SK-N-SH treated with all-trans-retinoic acid at 6 μM for 48 hours (cell line): ENCODE measurements around the gene ARID4B.

Experiments
- ATAC-seq: fragments of 200-7000 bp; cut with Tn5 transposase; 3 replicates; pipeline ENCODE4 v1.9.1; 2020; ENCODE audit warnings: mild to moderate bottlenecking, moderate library complexity
- ARNTL ChIP-seq: fragments of 450-650 bp; formaldehyde crosslinking; IDR thresholded peaks from 2 replicates; pipeline ENCODE4 v1.5.0; 2020; ENCODE audit warnings: low read depth, mild to moderate bottlenecking, moderate library complexity, borderline replicate concordance
- BACH2 ChIP-seq: fragments of 250-450 bp; sonication (Bioruptor Pico); IDR thresholded peaks from 2 replicates; pipeline ENCODE4 v1.9.0; 2021; ENCODE audit warnings: mild to moderate bottlenecking, borderline replicate concordance
- CREB5 ChIP-seq: fragments of 250-450 bp; sonication (Bioruptor Pico); IDR thresholded peaks from 2 replicates; pipeline ENCODE4 v1.5.1; 2020; ENCODE audit warnings: low read depth, mild to moderate bottlenecking, moderate library complexity
- CSDC2 ChIP-seq: fragments of 250-450 bp; sonication (Bioruptor Pico); IDR thresholded peaks from 2 replicates; pipeline ENCODE4 v1.5.0; 2020; ENCODE audit warnings: mild to moderate bottlenecking, moderate library complexity
- ESRRG ChIP-seq: fragments of 250-450 bp; sonication (Bioruptor Pico); IDR thresholded peaks from 2 replicates; pipeline ENCODE4 v1.6.1; 2021; ENCODE audit warnings: mild to moderate bottlenecking
- GLIS3 ChIP-seq: fragments of 250-450 bp; sonication (Bioruptor Pico); IDR thresholded peaks from 2 replicates; pipeline ENCODE4 v1.5.0; 2020; ENCODE audit warnings: mild to moderate bottlenecking, moderate library complexity
- OSR1 ChIP-seq: fragments of 250-450 bp; sonication (Bioruptor Pico); IDR thresholded peaks from 2 replicates; pipeline ENCODE4 v1.8.0; 2022; ENCODE audit warnings: moderate library complexity, mild to moderate bottlenecking, inconsistent platforms
- POU6F1 ChIP-seq: fragments of 250-450 bp; sonication (Bioruptor Pico); IDR thresholded peaks from 2 replicates; pipeline ENCODE4 v1.8.0; 2021; ENCODE audit warnings: low read depth, mild to moderate bottlenecking, moderate library complexity, borderline replicate concordance
- PPARA ChIP-seq: fragments of 250-450 bp; sonication (Bioruptor Pico); IDR thresholded peaks from 2 replicates; pipeline ENCODE4 v1.5.0; 2020; ENCODE audit warnings: mild to moderate bottlenecking, borderline replicate concordance
- RARB ChIP-seq: fragments of 250-450 bp; sonication (Bioruptor Pico); IDR thresholded peaks from 2 replicates; pipeline ENCODE4 v1.8.0; 2021; ENCODE audit warnings: mild to moderate bottlenecking, moderate library complexity
- SNAI2 ChIP-seq: fragments of 250-450 bp; sonication (Bioruptor Pico); IDR thresholded peaks from 2 replicates; pipeline ENCODE4 v1.5.0; 2020; ENCODE audit warnings: mild to moderate bottlenecking, moderate library complexity
- TCF4 ChIP-seq: fragments of 250-450 bp; sonication (Bioruptor Pico); IDR thresholded peaks from 2 replicates; pipeline ENCODE4 v1.8.0; 2021; ENCODE audit warnings: mild to moderate bottlenecking, moderate library complexity, borderline replicate concordance
- TOX ChIP-seq: fragments of 250-450 bp; sonication (Bioruptor Pico); IDR thresholded peaks from 2 replicates; pipeline ENCODE4 v1.8.0; 2021; ENCODE audit warnings: mild to moderate bottlenecking, moderate library complexity, borderline replicate concordance
- ZC3H10 ChIP-seq: fragments of 250-450 bp; sonication (Bioruptor Pico); IDR thresholded peaks from 2 replicates; pipeline ENCODE4 v1.5.1; 2021; ENCODE audit warnings: mild to moderate bottlenecking, moderate library complexity
- ZFP3 ChIP-seq: fragments of 250-450 bp; sonication (Bioruptor Pico); IDR thresholded peaks from 2 replicates; pipeline ENCODE4 v1.5.0; 2020; ENCODE audit warnings: mild to moderate bottlenecking, moderate library complexity
- ZFP30 ChIP-seq: fragments of 450-650 bp; formaldehyde crosslinking; IDR thresholded peaks from 2 replicates; pipeline ENCODE4 v1.5.0; 2022; ENCODE audit warnings: mild to moderate bottlenecking, moderate library complexity
- ZNF565 ChIP-seq: fragments of 450-650 bp; formaldehyde crosslinking; conservative IDR thresholded peaks from 2 replicates; pipeline ENCODE4 v1.5.0; 2020; ENCODE audit warnings: low read depth, mild to moderate bottlenecking, moderate library complexity
- ZNF8 ChIP-seq: fragments of 450-650 bp; formaldehyde crosslinking; IDR thresholded peaks from 2 replicates; pipeline ENCODE4 v1.5.0; 2020; ENCODE audit warnings: mild to moderate bottlenecking, moderate library complexity
- TF ChIP-seq, protein P1 (sequence below): fragments of 250-450 bp; sonication (Bioruptor Pico); IDR thresholded peaks from 2 replicates; pipeline ENCODE4 v1.5.0; 2020; ENCODE audit warnings: mild to moderate bottlenecking, moderate library complexity
- TF ChIP-seq, protein P2 (sequence below): fragments of 250-450 bp; sonication (Bioruptor Pico); IDR thresholded peaks from 2 replicates; pipeline ENCODE4 v1.8.0; 2020; ENCODE audit warnings: mild to moderate bottlenecking, moderate library complexity, borderline replicate concordance
- TF ChIP-seq, protein P3 (sequence below): fragments of 250-450 bp; sonication (Bioruptor Pico); IDR thresholded peaks from 2 replicates; pipeline ENCODE4 v1.5.1; 2021; ENCODE audit warnings: mild to moderate bottlenecking, moderate library complexity

ARID4B gene

DNA sequence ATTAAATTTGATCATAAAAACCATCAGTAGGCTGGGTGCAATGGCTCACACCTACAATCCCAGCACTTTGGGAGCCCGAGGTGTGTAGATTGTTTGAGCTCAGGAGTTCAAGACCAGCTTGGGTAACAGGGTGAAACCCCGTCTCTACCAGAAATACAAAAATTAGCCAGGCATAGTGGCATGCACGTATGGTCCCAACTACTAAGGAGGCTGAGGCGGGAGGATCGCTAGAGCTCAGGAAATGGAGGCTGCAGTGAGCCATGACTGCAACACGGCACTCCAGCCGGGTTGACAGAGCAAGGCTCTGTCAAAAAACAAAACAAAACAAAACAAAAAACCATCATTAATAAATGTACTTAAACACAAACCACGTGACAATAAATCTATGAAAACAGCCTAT lies 61.0 kb downstream of the ARID4B start:
- no peak for ATAC-seq
- TF ChIP-seq ARNTL, result no peak
- no peak for TF ChIP-seq TCF4 (CRISPR knock-in tag)
- no peak for TF ChIP-seq ZC3H10 (CRISPR knock-in tag)
- TF ChIP-seq ZFP3, result no peak
- no peak for TF ChIP-seq ZNF8 (CRISPR knock-in tag)
- no peak for TF ChIP-seq SNAI2 (CRISPR knock-in tag)
- no peak for TF ChIP-seq PPARA (CRISPR knock-in tag)
- no peak for TF ChIP-seq CSDC2 (CRISPR knock-in tag)
- TF ChIP-seq CREB5 (CRISPR knock-in tag), result no peak
- TF ChIP-seq BACH2, result no peak
- TF ChIP-seq ESRRG (CRISPR knock-in tag), result no peak
- no peak for TF ChIP-seq TOX (CRISPR knock-in tag)
- no peak for TF ChIP-seq RARB

DNA sequence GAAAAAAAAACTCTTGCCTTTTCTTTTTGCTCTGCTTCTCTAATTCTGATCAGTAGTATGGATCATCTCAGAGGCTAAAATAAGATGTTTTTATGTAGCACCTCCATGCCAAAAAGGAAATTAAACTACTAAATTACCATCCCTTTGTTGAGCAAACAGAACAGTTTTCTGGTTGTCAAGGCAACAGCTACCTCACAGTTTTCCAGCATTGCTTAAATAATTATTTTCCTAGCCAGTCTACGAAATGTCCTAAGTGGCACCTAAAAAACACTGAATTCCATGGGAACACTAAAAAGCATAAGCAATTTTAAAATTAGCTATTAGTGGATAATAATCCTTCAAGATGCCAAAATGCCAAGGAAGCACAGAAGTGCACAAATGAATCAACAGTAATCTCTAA lies 61.7 kb downstream of the ARID4B start:
- no peak for ATAC-seq
- no peak for TF ChIP-seq CREB5 (CRISPR knock-in tag)
- no peak for TF ChIP-seq TCF4 (CRISPR knock-in tag)

- TF ChIP-seq CSDC2 (CRISPR knock-in tag) (no peak), TCF4 (CRISPR knock-in tag) (no peak), BACH2 (no peak), GLIS3 (CRISPR knock-in tag) (no peak), POU6F1 (CRISPR knock-in tag) (no peak), OSR1 (no peak), ZNF565 (CRISPR knock-in tag) (no peak), PPARA (CRISPR knock-in tag) (no peak), SNAI2 (CRISPR knock-in tag) (no peak), ZFP30 (CRISPR knock-in tag) (no peak), ARNTL (no peak), ESRRG (CRISPR knock-in tag) (no peak), ZFP3 (no peak)
- TF ChIP-seq, protein P1, sequence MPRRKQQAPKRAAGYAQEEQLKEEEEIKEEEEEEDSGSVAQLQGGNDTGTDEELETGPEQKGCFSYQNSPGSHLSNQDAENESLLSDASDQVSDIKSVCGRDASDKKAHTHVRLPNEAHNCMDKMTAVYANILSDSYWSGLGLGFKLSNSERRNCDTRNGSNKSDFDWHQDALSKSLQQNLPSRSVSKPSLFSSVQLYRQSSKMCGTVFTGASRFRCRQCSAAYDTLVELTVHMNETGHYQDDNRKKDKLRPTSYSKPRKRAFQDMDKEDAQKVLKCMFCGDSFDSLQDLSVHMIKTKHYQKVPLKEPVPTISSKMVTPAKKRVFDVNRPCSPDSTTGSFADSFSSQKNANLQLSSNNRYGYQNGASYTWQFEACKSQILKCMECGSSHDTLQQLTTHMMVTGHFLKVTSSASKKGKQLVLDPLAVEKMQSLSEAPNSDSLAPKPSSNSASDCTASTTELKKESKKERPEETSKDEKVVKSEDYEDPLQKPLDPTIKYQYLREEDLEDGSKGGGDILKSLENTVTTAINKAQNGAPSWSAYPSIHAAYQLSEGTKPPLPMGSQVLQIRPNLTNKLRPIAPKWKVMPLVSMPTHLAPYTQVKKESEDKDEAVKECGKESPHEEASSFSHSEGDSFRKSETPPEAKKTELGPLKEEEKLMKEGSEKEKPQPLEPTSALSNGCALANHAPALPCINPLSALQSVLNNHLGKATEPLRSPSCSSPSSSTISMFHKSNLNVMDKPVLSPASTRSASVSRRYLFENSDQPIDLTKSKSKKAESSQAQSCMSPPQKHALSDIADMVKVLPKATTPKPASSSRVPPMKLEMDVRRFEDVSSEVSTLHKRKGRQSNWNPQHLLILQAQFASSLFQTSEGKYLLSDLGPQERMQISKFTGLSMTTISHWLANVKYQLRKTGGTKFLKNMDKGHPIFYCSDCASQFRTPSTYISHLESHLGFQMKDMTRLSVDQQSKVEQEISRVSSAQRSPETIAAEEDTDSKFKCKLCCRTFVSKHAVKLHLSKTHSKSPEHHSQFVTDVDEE, result no peak
- TF ChIP-seq, protein P2, sequence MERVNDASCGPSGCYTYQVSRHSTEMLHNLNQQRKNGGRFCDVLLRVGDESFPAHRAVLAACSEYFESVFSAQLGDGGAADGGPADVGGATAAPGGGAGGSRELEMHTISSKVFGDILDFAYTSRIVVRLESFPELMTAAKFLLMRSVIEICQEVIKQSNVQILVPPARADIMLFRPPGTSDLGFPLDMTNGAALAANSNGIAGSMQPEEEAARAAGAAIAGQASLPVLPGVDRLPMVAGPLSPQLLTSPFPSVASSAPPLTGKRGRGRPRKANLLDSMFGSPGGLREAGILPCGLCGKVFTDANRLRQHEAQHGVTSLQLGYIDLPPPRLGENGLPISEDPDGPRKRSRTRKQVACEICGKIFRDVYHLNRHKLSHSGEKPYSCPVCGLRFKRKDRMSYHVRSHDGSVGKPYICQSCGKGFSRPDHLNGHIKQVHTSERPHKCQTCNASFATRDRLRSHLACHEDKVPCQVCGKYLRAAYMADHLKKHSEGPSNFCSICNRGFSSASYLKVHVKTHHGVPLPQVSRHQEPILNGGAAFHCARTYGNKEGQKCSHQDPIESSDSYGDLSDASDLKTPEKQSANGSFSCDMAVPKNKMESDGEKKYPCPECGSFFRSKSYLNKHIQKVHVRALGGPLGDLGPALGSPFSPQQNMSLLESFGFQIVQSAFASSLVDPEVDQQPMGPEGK (CRISPR knock-in tag), result no peak
- TF ChIP-seq, protein P3, sequence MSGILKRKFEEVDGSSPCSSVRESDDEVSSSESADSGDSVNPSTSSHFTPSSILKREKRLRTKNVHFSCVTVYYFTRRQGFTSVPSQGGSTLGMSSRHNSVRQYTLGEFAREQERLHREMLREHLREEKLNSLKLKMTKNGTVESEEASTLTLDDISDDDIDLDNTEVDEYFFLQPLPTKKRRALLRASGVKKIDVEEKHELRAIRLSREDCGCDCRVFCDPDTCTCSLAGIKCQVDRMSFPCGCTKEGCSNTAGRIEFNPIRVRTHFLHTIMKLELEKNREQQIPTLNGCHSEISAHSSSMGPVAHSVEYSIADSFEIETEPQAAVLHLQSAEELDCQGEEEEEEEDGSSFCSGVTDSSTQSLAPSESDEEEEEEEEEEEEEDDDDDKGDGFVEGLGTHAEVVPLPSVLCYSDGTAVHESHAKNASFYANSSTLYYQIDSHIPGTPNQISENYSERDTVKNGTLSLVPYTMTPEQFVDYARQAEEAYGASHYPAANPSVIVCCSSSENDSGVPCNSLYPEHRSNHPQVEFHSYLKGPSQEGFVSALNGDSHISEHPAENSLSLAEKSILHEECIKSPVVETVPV (CRISPR knock-in tag), result no peak
- ATAC-seq, result no peak
Observed at GRCh38 chr1:235265900-235266299, 62.1 kb downstream of the ARID4B start.
